Left ventricle myocardium inferior (tissue), 1 donor: ENCODE data around the gene ANXA6. TPM values are rescaled to one million over a fixed set of nuclear protein-coding genes. Genes with fewer than 3 reads are reported as not detected.
A peak's percentile ranks its signal among the peaks of the same experiment; 100 is the strongest.

Source experiments
- DNase-seq: peaks from one replicate; pipeline ENCODE4 v3.0.0-alpha.2; 2020
- H3K27ac ChIP-seq: fragments of 200-600 bp; replicated peaks from 2 replicates; pipeline ENCODE4 v1.8.0; 2021
- H3K27me3 ChIP-seq: fragments of 200-600 bp; 2 replicates; pipeline ENCODE4 v1.8.0; 2021; ENCODE audit warnings: low read depth
- H3K36me3 ChIP-seq: fragments of 200-600 bp; 2 replicates; pipeline ENCODE4 v1.8.0; 2021
- H3K4me1 ChIP-seq: fragments of 200-600 bp; 2 replicates; pipeline ENCODE4 v1.8.0; 2021
- H3K4me3 ChIP-seq: fragments of 200-600 bp; 2 replicates; pipeline ENCODE4 v1.8.0; 2021; ENCODE audit warnings: mild to moderate bottlenecking, moderate library complexity
- H3K9me3 ChIP-seq: fragments of 200-600 bp; replicated peaks from 2 replicates; pipeline ENCODE4 v1.8.0; 2021
- CTCF ChIP-seq: fragments of 200-600 bp; IDR thresholded peaks from 2 replicates; pipeline ENCODE4 v1.8.0; 2021; ENCODE audit warnings: antibody characterized with exemption, mild to moderate bottlenecking, borderline replicate concordance
- intact Hi-C: fragments of 100-400 bp; cut with micrococcal nuclease; formaldehyde crosslinking; loops from one replicate; pipeline ENCODE4 v1.11.0; 2022
- total RNA-seq: library from RNA; stranded (reverse); fragmentation: NEBNext Ultra II Directional; extraction: Animal tissue kit (Norgen Biotek cat#: 25700); gene quantifications from one replicate; pipeline ENCODE4 v1.2.1, GENCODE V29; 2021
- donor health status: DM: no; HTN: yes; CAD: no; lungs with severe emphysema.

The ANXA6 gene
- total RNA-seq, 1 donor from 2014 or later: 195 TPM

- intact Hi-C loops: no loop called here
- H3K27me3 ChIP-seq: no peaks in the 10 kb centered on the region
- peak overlapping the region; percentile 31 for H3K4me3 ChIP-seq
- H3K4me1 ChIP-seq: peaks cover 63% of the 10 kb centered on the region
- H3K36me3 ChIP-seq: peaks cover 79% of the 10 kb centered on the region
- TF ChIP-seq CTCF: no peak
- peak overlapping the region; percentile 82 for H3K27ac ChIP-seq
- H3K9me3 ChIP-seq: no peaks in the 10 kb centered on the region
- no peak for DNase-seq
Measured at GRCh38 chr5:151140686-151141459, 16.7 kb downstream of the ANXA6 start.

GRCh38 chr5:151139646-151140045 lies 17.9 kb downstream of the ANXA6 start:
- H3K4me3 ChIP-seq: no peak overlapping the region
- no peak for TF ChIP-seq CTCF
- no peaks in the 10 kb centered on the region for H3K9me3 ChIP-seq
- peaks cover 81% of the 10 kb centered on the region for H3K36me3 ChIP-seq
- no peak for DNase-seq
- intact Hi-C loops: no loop called here
- H3K4me1 ChIP-seq: peaks cover 51% of the 10 kb centered on the region
- no peak overlapping the region for H3K27ac ChIP-seq
- no peaks in the 10 kb centered on the region for H3K27me3 ChIP-seq

- H3K27me3 ChIP-seq: no peaks in the 10 kb centered on the region
- H3K9me3 ChIP-seq: no peaks in the 10 kb centered on the region
- H3K36me3 ChIP-seq: peaks cover 81% of the 10 kb centered on the region
- peaks cover 45% of the 10 kb centered on the region for H3K4me1 ChIP-seq
- no peak overlapping the region for H3K4me3 ChIP-seq
- no peak for TF ChIP-seq CTCF
- intact Hi-C loops: no loop called here
- H3K27ac ChIP-seq: no peak overlapping the region
- no peak for DNase-seq
Measured at GRCh38 chr5:151139015-151139414, 18.6 kb downstream of the ANXA6 start.

GRCh38 chr5:151138114-151138513 lies 19.5 kb downstream of the ANXA6 start:
- peaks cover 81% of the 10 kb centered on the region for H3K36me3 ChIP-seq
- H3K27me3 ChIP-seq: no peaks in the 10 kb centered on the region
- H3K27ac ChIP-seq: no peak overlapping the region
- intact Hi-C loops: no loop called here
- DNase-seq: no peak
- H3K9me3 ChIP-seq: no peaks in the 10 kb centered on the region
- no peak overlapping the region for H3K4me3 ChIP-seq
- no peak for TF ChIP-seq CTCF
- H3K4me1 ChIP-seq: peaks cover 36% of the 10 kb centered on the region

- Histone ChIP-seq H3K4me1 (peaks cover 27% of the 10 kb centered on the region), H3K36me3 (peaks cover 81% of the 10 kb centered on the region), H3K27me3 (no peaks in the 10 kb centered on the region), H3K9me3 (no peaks in the 10 kb centered on the region), H3K4me3 (no peak overlapping the region), H3K27ac (no peak overlapping the region)
- no peak for TF ChIP-seq CTCF
- intact Hi-C loops: no loop called here
- no peak for DNase-seq
Measured at GRCh38 chr5:151137067-151137825, 20.3 kb downstream of the ANXA6 start.
